HL-60 (cell line): ENCODE results near the gene ODAM.
"Not testable (repeated sequence)": the region's sequence is repeated elsewhere in the genome, so short reads cannot be mapped to it uniquely, and the experiment has no call there.

Experiments used
- DNase-seq, 2 experiments: peaks; one replicate each; pipeline ENCODE4 v3.0.0-alpha.2; 2010 to 2020; ENCODE audit warnings: low read depth in 1 of 2, low spot score in 1 of 2
- H3K27ac ChIP-seq: fragments of 250-450 bp; sonication (Bioruptor Pico); replicated peaks from 2 replicates; pipeline ENCODE4 v1.5.1; 2020; ENCODE audit warnings: mild to moderate bottlenecking, moderate library complexity
- H3K27me3 ChIP-seq: fragments of 250-450 bp; sonication (Bioruptor Pico); 2 replicates; pipeline ENCODE4 v1.5.1; 2021; ENCODE audit warnings: mild to moderate bottlenecking, moderate library complexity; ENCODE audit not compliant: insufficient read depth, poor library complexity, severe bottlenecking
- H3K4me3 ChIP-seq: replicated peaks from 2 replicates; pipeline ENCODE4 v1.5.1; 2011; ENCODE audit warnings: mild to moderate bottlenecking, control low read depth, low read length; ENCODE audit not compliant: insufficient read depth
- CTCF ChIP-seq: IDR thresholded peaks from one replicate; pipeline ENCODE4 v1.5.1; 2011; ENCODE audit warnings: low read length, control low read depth, inconsistent platforms; ENCODE audit not compliant: insufficient read depth
- GABPA ChIP-seq: IDR thresholded peaks from 2 replicates; pipeline ENCODE4 v1.6.1; 2012; ENCODE audit warnings: low read depth
- POLR2AphosphoS5 ChIP-seq: IDR thresholded peaks from 2 replicates; pipeline ENCODE4 v1.6.1; 2012; ENCODE audit warnings: low read depth
- REST ChIP-seq: IDR thresholded peaks from 2 replicates; pipeline ENCODE4 v1.6.1; 2012; ENCODE audit warnings: low read depth; ENCODE audit not compliant: insufficient replicate concordance
- SPI1 ChIP-seq: IDR thresholded peaks from 2 replicates; pipeline ENCODE4 v1.6.1; 2012; ENCODE audit warnings: low read depth, mild to moderate bottlenecking, borderline replicate concordance

Gene ODAM

GRCh38 chr4:70197842-70198241, 2.3 kb downstream of the ODAM start:
- Histone ChIP-seq H3K27me3 (no peaks in the 10 kb centered on the region), H3K27ac (no peak overlapping the region), H3K4me3 (no peak overlapping the region)
- DNase-seq, result no peak
- TF ChIP-seq SPI1 (no peak), CTCF (no peak), GABPA (no peak), POLR2AphosphoS5 (no peak), REST (no peak)

GRCh38 chr4:70203601-70204000, 8.1 kb downstream of the ODAM start:
- Histone ChIP-seq H3K27me3 (no peaks in the 10 kb centered on the region), H3K4me3 (no peak overlapping the region), H3K27ac (no peak overlapping the region)
- DNase-seq, result no peak
- TF ChIP-seq GABPA (no peak), POLR2AphosphoS5 (no peak), CTCF (no peak), SPI1 (no peak), REST (no peak)

GRCh38 chr4:70212752-70213151, 17.2 kb downstream of the ODAM start:
- H3K27me3 ChIP-seq, DNase-seq, H3K27ac ChIP-seq, H3K4me3 ChIP-seq: not testable (repeated sequence)

DNA sequence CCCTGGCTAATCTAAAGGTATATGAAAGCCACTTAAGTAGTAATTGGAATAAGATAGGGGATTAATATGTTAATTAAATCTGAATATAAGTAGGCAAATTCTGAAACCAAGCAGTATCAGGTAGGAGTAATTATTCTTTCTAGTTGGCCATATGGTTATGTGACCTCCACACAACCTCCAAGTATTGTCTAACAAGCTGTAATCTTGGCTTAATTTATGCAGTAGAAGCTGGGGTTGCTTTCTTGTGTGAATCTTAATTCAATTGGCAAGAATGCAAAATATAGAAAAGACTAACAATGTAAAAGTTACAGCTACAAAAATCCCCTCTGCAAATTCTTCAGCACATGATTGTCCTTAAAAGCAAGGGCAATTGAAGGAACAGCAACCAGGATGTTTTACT, 20.6 kb downstream of the ODAM start:
- H3K27me3 ChIP-seq, H3K27ac ChIP-seq, H3K4me3 ChIP-seq, DNase-seq: not testable (repeated sequence)

GRCh38 chr4:70216550-70216949, 21.0 kb downstream of the ODAM start:
- not testable (repeated sequence) for H3K27ac ChIP-seq, H3K27me3 ChIP-seq, DNase-seq, H3K4me3 ChIP-seq

DNA sequence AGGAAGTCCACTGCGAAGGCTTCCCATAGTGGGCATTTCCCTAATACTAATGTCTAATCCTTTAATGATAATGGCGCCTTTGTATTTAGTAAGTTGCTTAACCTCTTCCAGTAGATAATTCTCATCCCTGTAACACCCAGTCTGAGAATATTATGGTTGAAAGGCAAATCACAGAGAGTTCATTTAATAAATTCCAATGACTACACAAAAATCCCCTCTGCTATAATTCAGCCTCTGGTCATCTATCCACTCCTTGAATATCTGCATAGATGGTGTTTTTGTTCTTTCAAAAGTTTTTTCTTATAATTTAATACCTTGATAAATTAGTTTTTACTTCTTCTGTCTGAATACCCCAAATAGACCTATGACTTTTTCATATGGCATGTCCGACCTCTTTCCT, 25.9 kb downstream of the ODAM start:
- not testable (repeated sequence) for H3K4me3 ChIP-seq, H3K27ac ChIP-seq, H3K27me3 ChIP-seq, DNase-seq

GRCh38 chr4:70221818-70222217, 26.3 kb downstream of the ODAM start:
- not testable (repeated sequence) for H3K27ac ChIP-seq, H3K27me3 ChIP-seq, DNase-seq, H3K4me3 ChIP-seq
